Vagina (tissue), 2 donors: Measurements from ENCODE around the gene ZNRF1. TPM values are rescaled to one million over a fixed set of nuclear protein-coding genes. Genes with fewer than 3 reads are reported as not detected.

ENCODE experiments used
- DNase-seq, 2 donors: peaks; one replicate each; pipeline ENCODE4 v3.0.0-alpha.2; 2017; ENCODE audit errors: extremely low spot score in 2 of 2
- H3K27ac ChIP-seq: fragments of 200-600 bp; sonication (generic); one replicate; pipeline ENCODE4 v1.5.1; 2019
- H3K27me3 ChIP-seq: fragments of 200-600 bp; sonication (generic); one replicate; pipeline ENCODE4 v1.5.1; 2019
- H3K36me3 ChIP-seq, 2 donors: fragments of 200-600 bp; sonication (generic); one replicate each; pipeline ENCODE4 v1.5.1; 2017 to 2019
- H3K4me1 ChIP-seq: fragments of 200-600 bp; sonication (generic); one replicate; pipeline ENCODE4 v1.5.1; 2019
- H3K4me3 ChIP-seq, 2 donors: fragments of 200-600 bp; sonication (generic); 1 replicate in 1 of 2; 2 replicates in 1 of 2; pipeline ENCODE4 v1.5.1; 2016 to 2019
- H3K9me3 ChIP-seq: fragments of 200-600 bp; sonication (generic); one replicate; pipeline ENCODE4 v1.5.1; 2019
- POLR2A ChIP-seq, 2 donors: fragments of 450-650 bp; IDR thresholded peaks; one replicate each; pipeline ENCODE4 v1.6.1; 2017; ENCODE audit warnings: antibody characterized with exemption in 2 of 2, mild to moderate bottlenecking in 2 of 2, moderate library complexity in 2 of 2
- POLR2AphosphoS5 ChIP-seq, 2 donors: sonication (generic); formaldehyde crosslinking; IDR thresholded peaks; one replicate each; pipeline ENCODE4 v1.9.0; 2017; ENCODE audit warnings: antibody characterized with exemption in 2 of 2, mild to moderate bottlenecking in 2 of 2, low read depth in 1 of 2; ENCODE audit not compliant: insufficient read depth in 1 of 2
- intact Hi-C: fragments of 100-400 bp; cut with DNase I; formaldehyde crosslinking; loops from one replicate; pipeline ENCODE4 v1.15.1; 2023
- total RNA-seq: library from RNA; depleted of rRNA; stranded (reverse); fragments of >200 nt; gene quantifications from one replicate; pipeline ENCODE4 v1.2.3, GENCODE V29; 2016
- TF ChIP-seq, protein P1 (sequence below), 3 experiments: fragments of 450-650 bp in 2 of 3; fragments of 200-600 bp in 1 of 3; sonication (generic) in 1 of 3; IDR thresholded peaks; one replicate each; pipeline ENCODE4 v1.5.1; 2017 to 2019; ENCODE audit warnings: antibody characterized with exemption in 3 of 3, mild to moderate bottlenecking in 2 of 3, moderate library complexity in 2 of 3

The ZNRF1 gene
- total RNA-seq, 1 donor from 2014 or later: 20.1 TPM

DNA sequence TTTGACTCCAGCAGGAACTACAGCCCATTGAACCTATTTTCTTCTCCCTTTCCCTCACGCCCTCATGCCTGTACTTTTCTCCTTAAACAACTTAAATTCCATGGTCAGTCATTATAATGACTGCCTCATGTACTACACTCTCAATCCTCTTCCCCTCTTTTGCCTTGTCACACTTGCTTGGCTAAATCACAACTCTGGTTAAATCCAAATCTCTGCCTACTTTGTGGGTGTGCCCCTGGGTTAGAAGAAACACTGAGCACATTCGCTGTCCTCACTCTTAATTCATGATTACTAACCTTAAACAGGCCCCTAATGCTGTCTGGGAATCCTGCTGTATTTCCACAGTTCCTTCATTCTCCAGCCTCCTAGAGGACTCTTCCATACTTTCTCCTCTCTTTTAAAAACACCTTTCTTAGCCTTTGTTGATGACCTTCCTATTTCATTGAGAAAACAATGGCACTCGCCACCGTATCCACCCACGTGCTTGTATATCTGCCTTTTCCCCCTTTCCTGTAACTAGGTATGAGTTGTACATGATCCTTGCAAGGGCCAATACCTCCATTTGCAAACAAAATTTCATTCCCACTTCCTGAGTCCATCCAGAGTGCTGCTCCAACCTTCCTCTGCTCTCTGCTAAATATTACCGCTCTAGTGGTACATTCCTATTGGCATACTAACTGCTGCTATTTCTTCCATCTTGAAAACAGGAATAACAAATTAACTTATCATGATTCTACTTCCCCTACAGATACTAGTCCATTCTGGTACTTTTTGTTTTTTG lies 28.9 kb downstream of the ZNRF1 start:
- intact Hi-C loops: no loop called here
- Histone ChIP-seq H3K4me3 (no peak overlapping the region), H3K27ac (peak overlapping the region; percentile 86), H3K4me1 (peaks cover 39% of the 10 kb centered on the region), H3K36me3 (no peaks in the 10 kb centered on the region), H3K27me3 (no peaks in the 10 kb centered on the region), H3K9me3 (no peaks in the 10 kb centered on the region)
- TF ChIP-seq POLR2A (IDR thresholded peaks at IDR 0.05): no peak
- TF ChIP-seq, protein P1, sequence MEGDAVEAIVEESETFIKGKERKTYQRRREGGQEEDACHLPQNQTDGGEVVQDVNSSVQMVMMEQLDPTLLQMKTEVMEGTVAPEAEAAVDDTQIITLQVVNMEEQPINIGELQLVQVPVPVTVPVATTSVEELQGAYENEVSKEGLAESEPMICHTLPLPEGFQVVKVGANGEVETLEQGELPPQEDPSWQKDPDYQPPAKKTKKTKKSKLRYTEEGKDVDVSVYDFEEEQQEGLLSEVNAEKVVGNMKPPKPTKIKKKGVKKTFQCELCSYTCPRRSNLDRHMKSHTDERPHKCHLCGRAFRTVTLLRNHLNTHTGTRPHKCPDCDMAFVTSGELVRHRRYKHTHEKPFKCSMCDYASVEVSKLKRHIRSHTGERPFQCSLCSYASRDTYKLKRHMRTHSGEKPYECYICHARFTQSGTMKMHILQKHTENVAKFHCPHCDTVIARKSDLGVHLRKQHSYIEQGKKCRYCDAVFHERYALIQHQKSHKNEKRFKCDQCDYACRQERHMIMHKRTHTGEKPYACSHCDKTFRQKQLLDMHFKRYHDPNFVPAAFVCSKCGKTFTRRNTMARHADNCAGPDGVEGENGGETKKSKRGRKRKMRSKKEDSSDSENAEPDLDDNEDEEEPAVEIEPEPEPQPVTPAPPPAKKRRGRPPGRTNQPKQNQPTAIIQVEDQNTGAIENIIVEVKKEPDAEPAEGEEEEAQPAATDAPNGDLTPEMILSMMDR (IDR thresholded peaks at IDR 0.05): no peak
- DNase-seq: no peak

GRCh38 chr16:75028544-75029135 lies 29.8 kb downstream of the ZNRF1 start:
- Histone ChIP-seq H3K36me3 (no peaks in the 10 kb centered on the region), H3K4me1 (peaks cover 39% of the 10 kb centered on the region), H3K4me3 (no peak overlapping the region), H3K9me3 (no peaks in the 10 kb centered on the region), H3K27me3 (no peaks in the 10 kb centered on the region), H3K27ac (no peak overlapping the region)
- no peak for DNase-seq
- intact Hi-C loops: no loop called here
- TF ChIP-seq POLR2AphosphoS5 (IDR thresholded peaks at IDR 0.05; ENCODE audit: insufficient read depth in 1 of 2, low read depth in 1 of 2) (no peak), POLR2A (IDR thresholded peaks at IDR 0.05) (no peak)
- TF ChIP-seq, protein P1 (IDR thresholded peaks at IDR 0.05): no peak

DNA sequence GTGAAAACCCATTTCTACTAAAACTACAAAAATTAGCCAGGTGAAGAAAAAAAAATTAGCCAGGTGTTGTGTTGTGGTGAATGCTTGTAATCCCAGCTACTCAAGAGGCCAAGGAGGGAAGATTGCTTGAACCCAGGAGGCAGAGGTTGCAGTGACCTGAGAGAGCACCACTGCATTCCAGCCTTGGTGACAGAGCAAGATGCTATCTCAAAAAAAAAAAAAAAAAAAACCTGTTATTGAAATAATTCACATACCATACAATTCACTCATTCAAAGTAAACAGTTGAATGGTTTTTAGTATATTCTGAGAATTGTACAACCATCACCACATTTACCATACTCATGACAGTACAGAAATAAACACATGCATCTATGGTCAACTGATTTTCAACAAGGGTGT lies 31.0 kb downstream of the ZNRF1 start:
- Histone ChIP-seq H3K9me3 (no peaks in the 10 kb centered on the region), H3K27ac (no peak overlapping the region), H3K4me3 (no peak overlapping the region), H3K27me3 (no peaks in the 10 kb centered on the region), H3K4me1 (peaks cover 35% of the 10 kb centered on the region), H3K36me3 (no peaks in the 10 kb centered on the region)
- DNase-seq: no peak
- intact Hi-C loops: no loop called here
- TF ChIP-seq POLR2AphosphoS5 (IDR thresholded peaks at IDR 0.05; ENCODE audit: insufficient read depth in 1 of 2, low read depth in 1 of 2): no peak
- TF ChIP-seq, protein P1 (IDR thresholded peaks at IDR 0.05): no peak
- TF ChIP-seq POLR2A (IDR thresholded peaks at IDR 0.05): no peak

GRCh38 chr16:75032655-75033054 lies 33.8 kb downstream of the ZNRF1 start:
- intact Hi-C loops: no loop called here
- no peak for DNase-seq
- Histone ChIP-seq H3K4me1 (peaks cover 8% of the 10 kb centered on the region), H3K27ac (no peak overlapping the region), H3K36me3 (no peaks in the 10 kb centered on the region), H3K4me3 (no peak overlapping the region), H3K9me3 (peaks cover 3% of the 10 kb centered on the region), H3K27me3 (no peaks in the 10 kb centered on the region)
- TF ChIP-seq, protein P1 (IDR thresholded peaks at IDR 0.05): no peak
- no peak for TF ChIP-seq POLR2A (IDR thresholded peaks at IDR 0.05)
- TF ChIP-seq POLR2AphosphoS5 (IDR thresholded peaks at IDR 0.05; ENCODE audit: insufficient read depth in 1 of 2, low read depth in 1 of 2): no peak

DNA sequence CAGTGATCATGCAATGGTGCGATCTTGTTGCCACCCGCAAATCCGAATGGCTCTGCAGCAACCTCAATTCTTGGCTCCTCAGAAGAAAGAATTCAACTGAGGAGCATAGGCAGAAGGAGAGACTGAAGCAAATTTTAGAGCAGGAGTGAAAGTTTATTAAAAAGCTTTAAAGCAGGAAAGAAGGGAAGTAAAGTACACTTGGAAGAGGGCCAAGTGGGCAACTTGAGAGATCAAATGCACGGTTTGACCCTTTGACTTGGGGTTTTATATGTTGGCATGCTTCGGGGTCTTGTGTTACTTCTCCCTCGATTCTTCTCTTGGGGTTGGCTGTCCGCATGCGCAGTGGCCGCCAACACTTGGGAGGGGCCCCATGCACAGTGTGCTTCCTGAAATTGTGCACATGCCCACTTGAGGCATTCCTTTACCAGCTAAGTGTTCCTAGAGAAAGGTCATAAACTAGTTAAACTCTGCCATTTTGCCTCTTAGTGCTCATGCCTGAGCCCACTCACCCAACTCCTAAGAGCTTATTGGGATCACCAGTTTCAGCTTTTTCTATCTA lies 36.7 kb downstream of the ZNRF1 start:
- TF ChIP-seq, protein P1 (IDR thresholded peaks at IDR 0.05): no peak
- no peak for TF ChIP-seq POLR2A (IDR thresholded peaks at IDR 0.05)
- no peak for TF ChIP-seq POLR2AphosphoS5 (IDR thresholded peaks at IDR 0.05; ENCODE audit: insufficient read depth in 1 of 2, low read depth in 1 of 2)

More for the DNA sequence above, 36.7 kb downstream of the ZNRF1 start:
- no peak for DNase-seq
- H3K9me3 ChIP-seq: peaks cover 10% of the 10 kb centered on the region
- no peak overlapping the region for H3K4me3 ChIP-seq
- no peaks in the 10 kb centered on the region for H3K4me1 ChIP-seq
- intact Hi-C loops: no loop called here
- no peak overlapping the region for H3K27ac ChIP-seq
- no peaks in the 10 kb centered on the region for H3K27me3 ChIP-seq
- H3K36me3 ChIP-seq: peaks cover 0 to 8% of the 10 kb centered on the region in 2 donors
